Left ventricle myocardium inferior (tissue), 1 donor: ENCODE data around the gene FEM1C. TPM values are rescaled to one million over a fixed set of nuclear protein-coding genes. Genes with fewer than 3 reads are reported as not detected.

Experiments
- DNase-seq: peaks from one replicate; pipeline ENCODE4 v3.0.0-alpha.2; 2020
- H3K27ac ChIP-seq: fragments of 200-600 bp; replicated peaks from 2 replicates; pipeline ENCODE4 v1.8.0; 2021
- H3K27me3 ChIP-seq: fragments of 200-600 bp; 2 replicates; pipeline ENCODE4 v1.8.0; 2021; ENCODE audit warnings: low read depth
- H3K36me3 ChIP-seq: fragments of 200-600 bp; 2 replicates; pipeline ENCODE4 v1.8.0; 2021
- H3K4me1 ChIP-seq: fragments of 200-600 bp; 2 replicates; pipeline ENCODE4 v1.8.0; 2021
- H3K4me3 ChIP-seq: fragments of 200-600 bp; 2 replicates; pipeline ENCODE4 v1.8.0; 2021; ENCODE audit warnings: mild to moderate bottlenecking, moderate library complexity
- H3K9me3 ChIP-seq: fragments of 200-600 bp; replicated peaks from 2 replicates; pipeline ENCODE4 v1.8.0; 2021
- intact Hi-C: fragments of 100-400 bp; cut with micrococcal nuclease; formaldehyde crosslinking; loops from one replicate; pipeline ENCODE4 v1.11.0; 2022
- total RNA-seq: library from RNA; stranded (reverse); fragmentation: NEBNext Ultra II Directional; extraction: Animal tissue kit (Norgen Biotek cat#: 25700); gene quantifications from one replicate; pipeline ENCODE4 v1.2.1, GENCODE V29; 2021
- TF ChIP-seq, protein P1 (sequence below): fragments of 200-600 bp; IDR thresholded peaks from 2 replicates; pipeline ENCODE4 v1.8.0; 2021; ENCODE audit warnings: antibody characterized with exemption, mild to moderate bottlenecking, borderline replicate concordance
- donor health status: DM: no; HTN: yes; CAD: no; lungs with severe emphysema.

The FEM1C gene
- total RNA-seq, 1 donor from 2014 or later = 59.3 TPM

DNA sequence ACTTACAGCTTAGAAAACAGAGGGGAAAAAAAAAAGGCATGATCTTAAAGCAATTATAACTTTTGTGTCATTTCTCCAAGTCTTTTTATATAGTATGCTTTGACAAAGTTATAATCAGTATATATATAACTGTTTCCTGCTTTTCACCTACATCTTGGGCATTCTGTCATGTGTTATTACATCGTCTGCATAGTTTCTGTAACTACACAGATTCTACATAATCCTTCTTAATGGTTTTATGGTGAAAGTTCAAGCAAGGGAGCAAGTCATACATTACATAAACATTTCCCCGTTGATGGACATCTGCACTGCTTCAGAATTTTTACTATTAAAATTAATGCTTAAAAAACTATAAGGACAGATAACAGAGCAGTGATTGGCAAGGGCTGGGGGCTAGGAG, 12.1 kb downstream of the FEM1C start:
- intact Hi-C loops = no loop called here
- Histone ChIP-seq H3K27me3 (no peaks in the 10 kb centered on the region), H3K27ac (no peak overlapping the region), H3K4me1 (peaks cover 100% of the 10 kb centered on the region), H3K4me3 (no peak overlapping the region), H3K9me3 (no peaks in the 10 kb centered on the region), H3K36me3 (peaks cover 9% of the 10 kb centered on the region)
- no peak for DNase-seq
- TF ChIP-seq, protein P1, sequence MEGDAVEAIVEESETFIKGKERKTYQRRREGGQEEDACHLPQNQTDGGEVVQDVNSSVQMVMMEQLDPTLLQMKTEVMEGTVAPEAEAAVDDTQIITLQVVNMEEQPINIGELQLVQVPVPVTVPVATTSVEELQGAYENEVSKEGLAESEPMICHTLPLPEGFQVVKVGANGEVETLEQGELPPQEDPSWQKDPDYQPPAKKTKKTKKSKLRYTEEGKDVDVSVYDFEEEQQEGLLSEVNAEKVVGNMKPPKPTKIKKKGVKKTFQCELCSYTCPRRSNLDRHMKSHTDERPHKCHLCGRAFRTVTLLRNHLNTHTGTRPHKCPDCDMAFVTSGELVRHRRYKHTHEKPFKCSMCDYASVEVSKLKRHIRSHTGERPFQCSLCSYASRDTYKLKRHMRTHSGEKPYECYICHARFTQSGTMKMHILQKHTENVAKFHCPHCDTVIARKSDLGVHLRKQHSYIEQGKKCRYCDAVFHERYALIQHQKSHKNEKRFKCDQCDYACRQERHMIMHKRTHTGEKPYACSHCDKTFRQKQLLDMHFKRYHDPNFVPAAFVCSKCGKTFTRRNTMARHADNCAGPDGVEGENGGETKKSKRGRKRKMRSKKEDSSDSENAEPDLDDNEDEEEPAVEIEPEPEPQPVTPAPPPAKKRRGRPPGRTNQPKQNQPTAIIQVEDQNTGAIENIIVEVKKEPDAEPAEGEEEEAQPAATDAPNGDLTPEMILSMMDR = no peak

DNA sequence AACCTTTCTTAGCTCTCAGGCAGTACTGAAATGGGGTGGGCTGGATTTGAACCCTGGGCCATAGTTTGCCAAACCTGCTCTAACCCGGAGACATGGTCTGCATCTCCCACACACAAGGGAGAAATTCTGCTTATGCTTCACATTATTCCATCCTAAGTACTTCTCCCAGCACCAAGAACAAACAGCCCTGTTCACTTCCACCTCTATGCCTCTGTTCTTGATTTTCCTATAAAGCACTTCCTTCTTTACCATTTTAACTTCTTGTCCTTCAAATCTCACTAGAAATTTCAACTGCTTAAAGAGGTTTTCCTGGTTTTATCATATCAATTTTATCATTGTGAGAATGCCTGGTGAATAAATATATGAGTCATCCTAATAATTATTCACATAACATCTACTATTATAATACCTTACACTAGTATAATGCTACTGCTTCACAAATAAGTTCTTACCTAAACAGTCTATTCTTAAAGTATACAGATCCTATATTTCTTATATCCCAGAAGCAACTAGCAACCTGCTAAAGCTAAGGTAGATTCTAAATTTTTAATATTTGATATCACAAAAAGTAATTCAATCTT, 12.7 kb downstream of the FEM1C start:
- TF ChIP-seq, protein P1 = no peak
- Histone ChIP-seq H3K27me3 (no peaks in the 10 kb centered on the region), H3K9me3 (no peaks in the 10 kb centered on the region), H3K36me3 (peaks cover 9% of the 10 kb centered on the region), H3K4me3 (peak overlapping the region; percentile 16), H3K27ac (peak overlapping the region; percentile 3), H3K4me1 (peaks cover 100% of the 10 kb centered on the region)
- no peak for DNase-seq
- intact Hi-C loops = no loop called here

DNA sequence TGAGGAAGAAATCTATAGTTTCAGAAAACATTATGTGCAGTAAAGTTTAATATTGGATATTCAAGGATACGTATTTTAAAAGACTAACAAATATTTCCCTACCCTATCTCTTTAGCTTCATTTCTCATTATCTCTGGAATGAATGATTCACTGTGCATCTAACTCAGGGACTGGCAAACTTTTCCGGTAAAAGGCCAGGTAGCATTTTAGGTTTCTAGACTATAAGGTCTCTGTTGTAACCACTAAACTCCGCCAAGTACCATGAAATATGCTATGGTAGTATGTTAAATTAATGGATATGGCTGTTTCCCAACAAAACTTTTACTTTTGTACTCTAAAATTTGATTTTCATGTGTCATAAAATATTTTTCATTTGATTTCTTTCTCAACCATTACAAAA, 13.2 kb downstream of the FEM1C start:
- H3K9me3 ChIP-seq = no peaks in the 10 kb centered on the region
- peaks cover 9% of the 10 kb centered on the region for H3K36me3 ChIP-seq
- peaks cover 100% of the 10 kb centered on the region for H3K4me1 ChIP-seq
- intact Hi-C loops = no loop called here
- H3K27me3 ChIP-seq = no peaks in the 10 kb centered on the region
- TF ChIP-seq, protein P1 = no peak
- no peak for DNase-seq
- H3K27ac ChIP-seq = no peak overlapping the region
- peak overlapping the region; percentile 16 for H3K4me3 ChIP-seq

DNA sequence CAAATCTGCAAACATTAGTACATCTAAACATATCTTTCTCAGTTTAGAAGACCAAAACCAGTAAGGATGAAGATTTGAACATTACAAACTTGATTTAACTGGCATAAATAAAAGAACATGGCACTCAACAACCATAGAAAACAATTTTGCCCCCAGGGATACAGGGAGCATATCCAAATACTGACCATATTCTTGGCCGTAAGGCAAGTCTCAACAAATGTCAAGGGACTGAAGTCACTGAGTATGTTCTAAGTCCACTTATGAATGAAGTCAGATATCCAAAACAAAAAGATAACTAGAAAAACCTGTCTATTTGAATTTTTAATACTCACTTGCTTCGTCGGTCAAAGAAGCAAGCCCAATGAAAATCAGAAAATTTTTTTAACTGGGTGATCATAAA, 14.1 kb downstream of the FEM1C start:
- TF ChIP-seq, protein P1 = no peak
- no peak for DNase-seq
- Histone ChIP-seq H3K4me1 (peaks cover 97% of the 10 kb centered on the region), H3K36me3 (peaks cover 4% of the 10 kb centered on the region), H3K27me3 (no peaks in the 10 kb centered on the region), H3K9me3 (no peaks in the 10 kb centered on the region), H3K4me3 (peak overlapping the region; percentile 13), H3K27ac (no peak overlapping the region)
- intact Hi-C loops = no loop called here

DNA sequence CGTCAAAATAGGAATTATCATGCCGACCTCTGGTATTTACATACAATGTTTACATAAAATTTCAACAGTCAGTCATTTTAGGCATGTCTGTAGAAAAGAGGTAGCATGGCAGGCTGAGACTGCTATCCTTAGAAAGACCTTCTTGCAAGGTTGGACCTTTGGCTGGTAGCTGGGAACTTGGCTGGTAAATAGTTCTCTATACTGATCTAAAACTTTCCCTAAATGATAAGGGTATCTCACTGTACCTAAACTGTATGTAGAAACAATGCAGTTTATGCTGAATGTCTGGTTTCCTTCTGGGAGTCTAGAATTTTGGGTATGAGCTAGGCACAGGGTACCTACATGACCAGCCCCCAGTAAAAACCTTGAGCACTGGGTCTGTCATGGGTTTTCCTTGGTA, 18.0 kb downstream of the FEM1C start:
- intact Hi-C loops = no loop called here
- H3K9me3 ChIP-seq = no peaks in the 10 kb centered on the region
- DNase-seq = no peak
- H3K27me3 ChIP-seq = no peaks in the 10 kb centered on the region
- no peak overlapping the region for H3K4me3 ChIP-seq
- H3K36me3 ChIP-seq = peaks cover 27% of the 10 kb centered on the region
- peaks cover 92% of the 10 kb centered on the region for H3K4me1 ChIP-seq
- no peak overlapping the region for H3K27ac ChIP-seq
- TF ChIP-seq, protein P1 = no peak
